Natural killer cell treated with Interleukin-12 subunit alpha and Interleukin-12 subunit beta and Interleukin-15 and Interleukin-18, amount 100 ng/mL, for 72 hours (primary cell): ENCODE results near the gene B3GAT2. TPM values are rescaled to one million over a fixed set of nuclear protein-coding genes. Genes with fewer than 3 reads are reported as not detected.

Experiments used
- ATAC-seq, 2 donors: fragments of 150-1000 bp; cut with Tn5 transposase in 1 of 2; sonication (Bioruptor Pico), chemical (Tn5 transposase) in 1 of 2; 2 replicates each; pipeline ENCODE4 v1.10.0; 2021
- DNase-seq: peaks from one replicate; pipeline ENCODE4 v3.0.0; 2022; ENCODE audit warnings: low spot score
- H3K27ac Mint-ChIP-seq, 2 donors: 1 replicate in 1 of 2; 2 replicates in 1 of 2; pipeline ENCODE4 v1.8.0; 2022; ENCODE audit warnings: mixed read lengths in 2 of 2, mild to moderate bottlenecking in 1 of 2, moderate library complexity in 1 of 2
- H3K27me3 Mint-ChIP-seq, 2 donors: 1 replicate in 1 of 2; 2 replicates in 1 of 2; pipeline ENCODE4 v1.8.0; 2022; ENCODE audit warnings: mixed read lengths in 2 of 2
- H3K36me3 Mint-ChIP-seq: one replicate; pipeline ENCODE4 v1.8.0; 2022; ENCODE audit warnings: mixed read lengths
- H3K4me1 Mint-ChIP-seq, 2 donors: 1 replicate in 1 of 2; 2 replicates in 1 of 2; pipeline ENCODE4 v1.8.0; 2022; ENCODE audit warnings: low read depth in 2 of 2, mixed read lengths in 2 of 2, mild to moderate bottlenecking in 1 of 2
- H3K4me3 Mint-ChIP-seq: one replicate; pipeline ENCODE4 v1.8.0; 2022; ENCODE audit warnings: mixed read lengths
- H3K9me3 Mint-ChIP-seq: 2 replicates; pipeline ENCODE4 v1.8.0; 2022; ENCODE audit warnings: mixed read lengths
- total RNA-seq, 2 donors: library from RNA; stranded (reverse); gene quantifications; one replicate each; pipeline ENCODE4 v1.2.3, GENCODE V29; 2022

The B3GAT2 gene
- total RNA-seq, 2 donors from 2014 or later = 0.05 TPM; not detected in 1

DNA sequence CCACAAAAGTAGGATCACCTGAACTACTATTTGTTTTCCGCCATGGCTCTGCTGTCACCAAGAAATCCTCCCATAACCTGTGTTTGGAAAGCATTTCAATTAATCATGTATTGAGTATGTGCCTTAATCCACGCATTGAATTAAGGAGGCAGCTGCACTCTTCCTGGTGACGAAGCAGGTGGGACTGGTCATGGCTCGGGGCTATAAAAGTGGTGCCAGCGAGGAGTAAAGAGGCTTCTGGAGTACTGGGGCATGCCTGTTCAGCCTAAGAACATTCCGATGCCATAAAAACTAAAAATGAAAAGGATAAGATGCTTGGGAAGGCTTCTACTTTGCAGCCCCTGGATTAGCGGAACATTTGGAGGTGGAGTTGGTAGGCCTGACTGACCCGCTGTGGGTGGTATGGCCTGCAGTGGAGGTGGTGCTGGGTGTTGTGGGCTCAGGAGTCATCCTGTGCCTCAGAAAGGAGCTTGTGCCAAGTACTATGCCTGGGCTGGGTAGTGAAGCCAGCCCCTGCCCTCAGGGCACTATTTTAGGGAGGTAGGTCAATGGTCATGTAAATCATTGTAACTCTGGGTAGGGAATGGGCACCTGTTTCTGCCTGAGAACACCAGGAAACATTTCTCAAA, 110.5 kb downstream of the B3GAT2 start:
- no peaks in the 10 kb centered on the region for H3K27me3 Mint-ChIP-seq
- peaks cover 18 to 47% of the 10 kb centered on the region in 2 donors for H3K4me1 Mint-ChIP-seq
- no peaks in the 10 kb centered on the region for H3K36me3 Mint-ChIP-seq
- ATAC-seq = no peak
- no peaks in the 10 kb centered on the region for H3K9me3 Mint-ChIP-seq
- no peak for DNase-seq
- peak overlapping the region in 1 of 2 donors; percentile 78 for H3K27ac Mint-ChIP-seq
- H3K4me3 Mint-ChIP-seq = no peak overlapping the region

- ATAC-seq (no peak), DNase-seq (no peak)
- Mint-ChIP-seq H3K27me3 (no peaks in the 10 kb centered on the region), H3K36me3 (no peaks in the 10 kb centered on the region), H3K9me3 (no peaks in the 10 kb centered on the region), H3K4me1 (peaks cover 20 to 49% of the 10 kb centered on the region in 2 donors), H3K27ac (no peak overlapping the region), H3K4me3 (no peak overlapping the region)
Observed at GRCh38 chr6:70844301-70844700, 112.6 kb downstream of the B3GAT2 start.

GRCh38 chr6:70843328-70843918, 113.4 kb downstream of the B3GAT2 start:
- Mint-ChIP-seq H3K9me3 (no peaks in the 10 kb centered on the region), H3K27me3 (no peaks in the 10 kb centered on the region), H3K27ac (peak overlapping the region in 1 of 2 donors; percentile 26), H3K36me3 (no peaks in the 10 kb centered on the region), H3K4me3 (no peak overlapping the region), H3K4me1 (peaks cover 24 to 49% of the 10 kb centered on the region in 2 donors)
- DNase-seq = no peak
- no peak for ATAC-seq

DNA sequence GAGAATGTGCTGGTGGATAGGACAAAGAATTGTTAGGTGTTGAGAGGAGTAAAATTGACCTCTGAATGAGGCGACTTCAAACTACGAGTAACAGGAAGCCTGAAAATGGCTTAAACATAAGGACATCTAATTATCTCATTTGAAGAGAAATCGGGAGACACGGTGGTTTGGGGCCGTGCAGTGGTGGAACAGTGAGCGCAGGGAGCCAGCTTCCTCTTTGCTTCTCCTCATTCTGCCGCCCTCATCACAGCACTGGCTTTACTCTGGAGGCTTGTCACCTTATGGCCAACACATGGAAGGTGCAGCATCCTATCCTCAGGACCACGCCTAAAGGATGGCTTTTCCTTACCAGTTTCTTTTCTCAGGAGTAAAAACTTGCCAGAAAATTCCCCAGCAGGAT, 114.3 kb downstream of the B3GAT2 start:
- Mint-ChIP-seq H3K9me3 (no peaks in the 10 kb centered on the region), H3K4me1 (peaks cover 23 to 48% of the 10 kb centered on the region in 2 donors), H3K4me3 (no peak overlapping the region), H3K27ac (peak overlapping the region in 1 of 2 donors; percentile 74), H3K36me3 (no peaks in the 10 kb centered on the region), H3K27me3 (no peaks in the 10 kb centered on the region)
- DNase-seq = no peak
- no peak for ATAC-seq

GRCh38 chr6:70841112-70841511, 115.7 kb downstream of the B3GAT2 start:
- H3K27ac Mint-ChIP-seq = peak overlapping the region in 1 of 2 donors; percentile 74
- no peaks in the 10 kb centered on the region for H3K36me3 Mint-ChIP-seq
- no peak for DNase-seq
- ATAC-seq = peak; percentile 65 to 68
- no peak overlapping the region for H3K4me3 Mint-ChIP-seq
- H3K4me1 Mint-ChIP-seq = peaks cover 16 to 42% of the 10 kb centered on the region in 2 donors
- H3K27me3 Mint-ChIP-seq = no peaks in the 10 kb centered on the region
- H3K9me3 Mint-ChIP-seq = no peaks in the 10 kb centered on the region

- H3K9me3 Mint-ChIP-seq = no peaks in the 10 kb centered on the region
- H3K4me1 Mint-ChIP-seq = peaks cover 15 to 35% of the 10 kb centered on the region in 2 donors
- peak overlapping the region; percentile 3 for H3K4me3 Mint-ChIP-seq
- DNase-seq = no peak
- no peaks in the 10 kb centered on the region for H3K36me3 Mint-ChIP-seq
- peak overlapping the region; percentile 55 to 86 for H3K27ac Mint-ChIP-seq
- H3K27me3 Mint-ChIP-seq = no peaks in the 10 kb centered on the region
- peak; percentile 53 to 62 for ATAC-seq
Observed at GRCh38 chr6:70839286-70840266, 117.3 kb downstream of the B3GAT2 start.

DNA sequence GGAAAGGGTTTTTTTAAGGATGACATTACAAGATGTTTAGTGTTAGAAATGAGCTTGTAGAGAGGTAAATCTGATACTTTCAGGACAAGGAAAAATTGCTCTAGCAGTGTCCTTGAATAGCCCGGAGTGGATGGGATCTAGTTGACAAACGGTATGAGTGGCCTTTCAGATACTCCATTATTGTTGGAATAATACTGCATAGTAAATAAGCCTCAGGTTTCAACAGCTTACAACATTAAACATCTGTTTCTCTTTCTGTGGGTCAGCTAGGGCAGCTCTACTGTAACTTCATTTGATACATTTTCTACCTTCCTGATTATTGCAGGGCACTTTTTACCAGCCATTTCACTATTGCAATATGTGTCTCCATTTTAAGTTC, 118.0 kb downstream of the B3GAT2 start:
- Mint-ChIP-seq H3K9me3 (no peaks in the 10 kb centered on the region), H3K4me1 (peaks cover 15 to 36% of the 10 kb centered on the region in 2 donors)
- ATAC-seq = peak in 1 of 2 donors; percentile 57

DNA sequence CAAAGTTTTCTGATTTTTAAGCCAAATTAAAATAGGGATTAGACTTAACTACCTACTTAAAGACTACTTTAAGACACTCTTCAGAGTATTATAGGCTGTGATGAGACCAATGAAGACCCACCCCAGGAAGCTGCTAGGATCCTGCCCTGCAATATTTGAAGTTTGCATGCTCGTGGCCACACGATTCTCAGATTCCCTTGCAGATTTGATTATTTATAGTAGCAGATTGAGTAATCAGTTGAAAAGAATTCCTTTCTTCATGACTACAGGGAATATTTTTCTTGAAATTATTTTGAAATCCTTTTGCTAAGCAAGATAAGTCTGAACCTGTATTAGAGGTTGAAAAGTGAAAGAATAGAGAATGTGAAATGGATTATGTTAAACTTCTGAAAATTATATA, 122.3 kb downstream of the B3GAT2 start:
- no peak for ATAC-seq
- H3K27ac Mint-ChIP-seq = no peak overlapping the region
- H3K4me3 Mint-ChIP-seq = no peak overlapping the region
- no peak for DNase-seq
- no peaks in the 10 kb centered on the region for H3K9me3 Mint-ChIP-seq
- peaks cover 10% of the 10 kb centered on the region for H3K36me3 Mint-ChIP-seq
- peaks cover 14 to 19% of the 10 kb centered on the region in 2 donors for H3K4me1 Mint-ChIP-seq
- no peaks in the 10 kb centered on the region for H3K27me3 Mint-ChIP-seq

More for the DNA sequence above, 118.0 kb downstream of the B3GAT2 start:
- peak overlapping the region; percentile 55 to 86 for H3K27ac Mint-ChIP-seq
- no peak overlapping the region for H3K4me3 Mint-ChIP-seq
- H3K27me3 Mint-ChIP-seq = no peaks in the 10 kb centered on the region
- DNase-seq = no peak
- no peaks in the 10 kb centered on the region for H3K36me3 Mint-ChIP-seq

DNA sequence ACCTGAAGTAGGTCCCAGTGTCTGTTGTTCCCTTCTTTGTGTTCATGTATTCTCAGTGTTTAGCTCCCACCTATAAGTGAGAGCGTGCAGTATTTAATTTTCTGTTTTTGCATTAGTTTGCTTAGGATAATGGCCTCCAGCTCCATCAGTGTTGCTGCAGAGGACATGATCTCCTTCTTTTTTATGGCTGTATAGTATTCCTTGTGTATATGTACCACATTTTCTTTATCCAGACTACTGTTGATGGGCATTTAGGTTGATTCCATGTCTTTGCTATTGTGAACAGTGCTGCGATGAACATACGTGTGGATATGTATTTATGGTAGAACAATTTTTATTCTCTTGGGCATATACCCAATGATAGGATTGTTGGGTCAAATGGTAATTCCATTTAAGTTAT, 125.4 kb downstream of the B3GAT2 start:
- Mint-ChIP-seq H3K9me3 (no peaks in the 10 kb centered on the region), H3K27me3 (no peaks in the 10 kb centered on the region), H3K4me1 (peaks cover 0 to 13% of the 10 kb centered on the region in 2 donors), H3K36me3 (peaks cover 10% of the 10 kb centered on the region), H3K27ac (no peak overlapping the region), H3K4me3 (no peak overlapping the region)
- no peak for DNase-seq
- no peak for ATAC-seq

- Mint-ChIP-seq H3K36me3 (peaks cover 11% of the 10 kb centered on the region), H3K27ac (no peak overlapping the region), H3K4me3 (no peak overlapping the region), H3K4me1 (peaks cover 0 to 28% of the 10 kb centered on the region in 2 donors), H3K9me3 (peaks cover 7% of the 10 kb centered on the region), H3K27me3 (no peaks in the 10 kb centered on the region)
- ATAC-seq (no peak), DNase-seq (no peak)
Observed at GRCh38 chr6:70823651-70824050, 133.2 kb downstream of the B3GAT2 start.

- DNase-seq (no peak), ATAC-seq (no peak)
- no peak overlapping the region for H3K4me3 Mint-ChIP-seq
- H3K4me1 Mint-ChIP-seq = peaks cover 0 to 31% of the 10 kb centered on the region in 2 donors
- H3K36me3 Mint-ChIP-seq = peaks cover 11% of the 10 kb centered on the region
- H3K9me3 Mint-ChIP-seq = peaks cover 7% of the 10 kb centered on the region
- H3K27ac Mint-ChIP-seq = peak overlapping the region in 1 of 2 donors; percentile 36
- no peaks in the 10 kb centered on the region for H3K27me3 Mint-ChIP-seq
Observed at GRCh38 chr6:70821751-70822150, 135.1 kb downstream of the B3GAT2 start.

DNA sequence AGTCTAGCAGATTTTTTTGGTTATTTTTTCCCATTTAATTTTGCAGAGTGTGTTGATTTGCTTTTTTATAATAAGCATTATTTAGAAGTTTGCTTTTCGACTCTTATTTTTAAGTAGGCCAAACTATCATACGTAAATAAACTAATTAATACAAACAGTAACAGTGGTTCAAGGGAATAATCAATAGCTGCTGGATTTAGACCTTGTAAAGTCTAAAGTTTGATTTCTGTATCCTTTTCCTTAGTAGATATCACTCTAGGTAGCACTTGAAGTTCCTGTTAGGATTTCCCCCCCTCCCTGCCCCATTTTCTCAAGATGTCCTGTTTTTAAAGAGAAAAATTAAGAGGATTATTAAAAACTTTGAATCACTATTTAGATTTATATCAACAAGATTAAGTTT, 136.1 kb downstream of the B3GAT2 start:
- DNase-seq (no peak), ATAC-seq (no peak)
- Mint-ChIP-seq H3K27ac (peak overlapping the region in 1 of 2 donors; percentile 36), H3K9me3 (peaks cover 7% of the 10 kb centered on the region), H3K36me3 (peaks cover 11% of the 10 kb centered on the region), H3K4me3 (no peak overlapping the region), H3K27me3 (no peaks in the 10 kb centered on the region), H3K4me1 (peaks cover 0 to 36% of the 10 kb centered on the region in 2 donors)

DNA sequence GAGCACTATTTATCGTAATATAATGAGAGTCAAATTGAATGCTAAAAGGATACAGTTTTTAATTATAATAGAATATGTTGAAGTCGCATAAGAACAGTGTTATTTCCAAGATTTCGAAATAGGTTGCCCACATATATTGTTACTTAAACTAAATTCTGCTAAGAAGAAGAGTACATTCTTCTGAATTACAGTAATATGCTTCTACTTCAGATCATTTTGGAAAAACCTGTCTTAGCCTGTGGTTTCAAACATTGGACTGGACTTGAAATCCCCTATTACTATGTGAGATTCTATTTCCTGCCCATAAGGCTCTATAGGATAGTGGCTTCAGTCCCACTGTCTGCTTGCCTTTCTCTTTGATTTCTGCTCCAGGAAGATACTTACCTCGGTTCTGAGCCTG, 137.2 kb downstream of the B3GAT2 start:
- ATAC-seq = peak; percentile 68 to 94

More for the DNA sequence above, 137.2 kb downstream of the B3GAT2 start:
- peaks cover 7% of the 10 kb centered on the region for H3K9me3 Mint-ChIP-seq
- peak overlapping the region in 1 of 2 donors; percentile 36 for H3K27ac Mint-ChIP-seq
- H3K27me3 Mint-ChIP-seq = no peaks in the 10 kb centered on the region
- H3K4me3 Mint-ChIP-seq = no peak overlapping the region
- H3K4me1 Mint-ChIP-seq = peaks cover 0 to 35% of the 10 kb centered on the region in 2 donors
- peaks cover 11% of the 10 kb centered on the region for H3K36me3 Mint-ChIP-seq
- DNase-seq = no peak
